ENCODE results near the gene SERPINB6.
"Not testable (repeated sequence)": the region's sequence is repeated elsewhere in the genome, so short reads cannot be mapped to it uniquely, and the experiment has no call there.

SERPINB6 gene

GRCh38 chr6:2998998-2999617 is 27.7 kb upstream of the SERPINB6 start:
- DNase-seq = peak; percentile 90

DNA sequence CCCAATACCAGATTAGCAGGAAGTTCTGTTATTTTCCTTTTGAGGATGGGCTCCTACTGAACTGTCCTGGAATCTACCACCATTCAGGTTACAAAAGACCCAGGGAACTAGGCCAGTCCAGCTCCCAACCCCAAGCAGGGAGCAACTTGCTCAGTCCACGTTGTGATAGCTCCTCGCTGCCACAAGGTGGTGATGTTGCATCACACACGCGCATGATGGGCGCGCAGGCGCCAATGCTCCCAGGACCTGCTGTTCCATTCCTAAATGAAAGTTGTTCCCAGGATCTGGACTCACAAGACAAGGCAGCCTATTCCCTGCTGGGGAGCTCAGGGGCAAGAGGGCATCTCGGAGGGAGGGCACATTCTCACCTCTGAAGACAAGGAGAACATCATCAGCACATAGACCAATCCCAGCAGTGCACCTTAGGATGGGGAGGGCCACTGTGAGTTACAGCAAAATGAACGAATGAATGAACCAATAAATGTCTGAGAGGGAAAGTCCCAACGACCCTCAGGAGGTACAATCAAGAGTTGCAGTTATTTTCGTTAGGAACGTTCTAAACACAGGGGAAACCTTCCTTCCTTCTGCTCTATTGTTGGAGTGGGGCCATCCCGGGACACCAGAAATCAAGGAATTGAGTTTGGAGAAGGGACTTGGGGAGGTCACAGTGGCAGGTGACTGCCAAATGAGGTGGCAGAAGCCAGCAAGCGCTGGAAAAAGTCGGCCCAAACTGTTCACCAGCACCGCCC is 27.1 kb upstream of the SERPINB6 start:
- not testable (repeated sequence) for DNase-seq

DNA sequence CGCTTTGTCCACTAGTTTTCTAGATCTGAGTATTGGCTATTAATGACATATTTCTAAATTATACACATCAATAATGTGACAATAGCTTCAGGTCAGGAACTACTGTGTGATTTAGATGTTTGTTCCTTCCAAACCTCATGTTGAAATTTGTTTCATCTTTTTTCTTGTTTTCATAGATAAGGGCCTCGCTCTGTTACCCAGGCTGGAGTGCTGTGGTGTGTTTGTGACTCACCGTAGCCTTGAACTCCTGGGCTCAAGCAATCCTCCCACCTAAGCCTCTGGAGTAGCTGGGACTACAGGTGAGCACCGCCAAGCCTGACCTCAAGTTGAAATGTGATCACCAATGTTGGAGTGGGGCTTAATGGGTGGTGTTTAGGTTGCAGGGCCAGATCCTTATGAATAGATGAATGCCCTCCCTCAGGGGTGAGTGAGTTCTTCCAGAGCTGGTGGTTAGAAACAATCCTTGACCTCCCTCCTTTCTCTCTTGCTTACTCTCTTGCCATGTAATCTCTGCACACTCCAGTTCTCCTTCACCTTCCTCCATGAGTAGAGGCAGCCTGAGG is 22.5 kb upstream of the SERPINB6 start:
- no peak for DNase-seq

GRCh38 chr6:2992330-2992979 is 21.1 kb upstream of the SERPINB6 start:
- DNase-seq = no peak

DNA sequence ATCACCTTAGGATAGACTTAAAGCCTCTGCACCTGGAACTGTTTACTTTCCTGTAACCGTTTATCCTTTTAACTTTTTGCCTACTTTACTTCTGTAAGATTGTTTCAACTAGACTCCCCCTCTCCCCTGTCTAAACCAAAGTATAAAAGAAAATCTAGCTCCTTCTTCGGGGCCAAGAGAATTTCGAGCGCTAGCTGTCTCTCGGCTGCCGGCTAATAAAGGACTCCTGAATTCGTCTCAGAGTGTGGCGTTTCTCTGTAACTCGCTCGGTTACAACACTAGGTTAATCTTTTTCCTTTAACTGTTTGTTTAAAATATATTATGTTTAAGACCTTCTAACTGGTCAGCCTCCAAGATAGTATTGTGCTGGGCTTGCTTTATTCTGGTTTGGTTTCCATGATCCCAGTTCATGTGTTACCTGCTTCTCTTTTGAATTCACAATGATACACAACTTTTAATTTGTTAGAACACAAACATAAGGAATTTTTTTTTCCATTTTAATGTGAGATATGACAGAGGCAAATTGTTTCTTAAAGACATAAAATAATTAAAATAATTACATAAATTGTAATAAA is 19.7 kb upstream of the SERPINB6 start:
- no peak for DNase-seq

- peak; percentile 79 for DNase-seq
Measured at GRCh38 chr6:2990248-2990931, 19.0 kb upstream of the SERPINB6 start.

DNA sequence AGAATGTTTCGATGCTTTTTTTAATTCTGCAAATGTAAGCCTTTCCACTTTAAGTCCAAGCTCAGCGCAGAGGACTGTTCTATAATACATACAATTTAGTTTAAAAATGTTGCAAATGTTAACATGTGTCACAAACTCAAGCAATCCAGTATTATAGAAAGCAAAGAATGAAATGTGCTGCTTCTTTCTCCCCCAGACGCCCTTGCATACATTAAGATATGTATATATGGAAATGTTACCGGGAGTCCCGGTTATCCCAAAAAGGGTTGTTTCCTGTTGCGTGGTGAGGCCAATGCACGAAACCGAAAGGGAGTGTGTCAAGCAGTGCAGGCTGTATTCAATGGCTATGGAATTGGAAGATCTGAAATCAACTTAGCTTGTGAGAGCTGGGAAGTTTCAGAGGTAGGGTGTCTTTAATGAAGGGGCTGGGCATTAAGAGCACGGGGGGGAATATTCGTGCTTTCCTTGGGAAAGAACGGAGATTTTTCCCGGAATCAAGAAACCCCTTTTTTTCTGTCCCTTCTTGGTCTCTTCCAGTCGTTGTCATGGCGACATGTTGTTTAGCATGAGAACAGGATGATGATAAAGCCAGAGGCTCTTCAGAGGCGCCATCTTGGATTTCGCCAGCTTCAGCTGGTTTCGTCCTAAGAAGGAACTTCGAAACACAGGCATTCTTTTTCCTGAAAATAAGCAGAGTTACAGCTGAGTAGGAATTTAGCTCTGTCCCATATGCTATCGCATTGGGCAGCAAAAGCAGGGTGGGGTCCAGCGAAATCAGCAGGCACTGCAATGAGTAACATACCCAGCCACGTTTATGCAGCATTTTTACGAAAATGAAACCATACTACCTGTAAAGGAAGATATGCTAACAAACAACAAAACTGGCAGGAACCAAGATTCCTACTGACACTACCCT is 18.2 kb upstream of the SERPINB6 start:
- DNase-seq = peak; percentile 96

DNA sequence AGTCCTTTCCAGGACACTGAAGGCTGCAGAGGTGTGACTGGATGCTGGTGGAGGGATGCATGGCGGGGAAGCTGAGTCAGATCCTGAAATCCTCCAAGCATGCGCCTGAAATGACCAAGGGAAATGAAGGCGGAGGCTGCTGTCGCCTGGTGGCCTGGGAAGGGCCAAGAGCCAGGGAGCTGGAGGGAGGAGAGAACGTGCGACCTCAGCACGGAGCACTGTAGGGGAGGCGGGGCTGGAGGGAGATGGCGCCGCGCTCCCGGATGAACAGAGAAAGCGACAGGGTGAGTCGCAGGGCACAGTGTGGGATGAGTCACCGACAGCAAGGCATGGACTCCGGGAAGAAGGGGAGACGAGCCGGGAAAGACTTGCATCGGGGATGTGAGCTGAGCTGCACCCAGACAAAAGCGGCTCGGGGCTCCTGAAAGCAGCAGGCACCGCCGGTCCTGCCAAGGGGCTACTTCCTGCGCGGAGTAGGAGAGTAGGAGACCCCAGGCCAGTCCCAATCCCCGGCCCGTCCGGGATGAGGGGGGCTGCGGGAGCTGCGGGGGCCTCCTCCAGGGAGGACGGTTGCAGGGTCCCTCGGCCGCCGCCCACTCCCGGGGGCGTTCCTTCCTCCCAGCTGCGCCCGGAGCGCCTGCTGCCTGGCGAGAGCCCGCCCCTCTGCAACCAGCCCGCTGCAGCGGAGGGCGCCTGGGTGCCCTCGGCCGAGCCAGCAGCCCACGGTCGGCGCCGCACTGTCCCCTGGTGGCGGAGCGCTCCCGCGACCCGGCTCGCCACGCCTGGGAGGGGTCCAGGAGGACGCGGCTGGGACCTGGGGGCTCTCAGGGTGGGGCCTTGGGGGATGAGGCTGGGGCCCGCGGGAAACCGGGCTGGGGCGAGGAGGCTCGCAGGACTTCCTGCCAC is 17.3 kb upstream of the SERPINB6 start:
- peak; percentile 97 for DNase-seq

- no peak for DNase-seq
Measured at GRCh38 chr6:2988094-2988425, 16.7 kb upstream of the SERPINB6 start.

- DNase-seq = no peak
Measured at GRCh38 chr6:2986722-2987221, 15.4 kb upstream of the SERPINB6 start.

DNA sequence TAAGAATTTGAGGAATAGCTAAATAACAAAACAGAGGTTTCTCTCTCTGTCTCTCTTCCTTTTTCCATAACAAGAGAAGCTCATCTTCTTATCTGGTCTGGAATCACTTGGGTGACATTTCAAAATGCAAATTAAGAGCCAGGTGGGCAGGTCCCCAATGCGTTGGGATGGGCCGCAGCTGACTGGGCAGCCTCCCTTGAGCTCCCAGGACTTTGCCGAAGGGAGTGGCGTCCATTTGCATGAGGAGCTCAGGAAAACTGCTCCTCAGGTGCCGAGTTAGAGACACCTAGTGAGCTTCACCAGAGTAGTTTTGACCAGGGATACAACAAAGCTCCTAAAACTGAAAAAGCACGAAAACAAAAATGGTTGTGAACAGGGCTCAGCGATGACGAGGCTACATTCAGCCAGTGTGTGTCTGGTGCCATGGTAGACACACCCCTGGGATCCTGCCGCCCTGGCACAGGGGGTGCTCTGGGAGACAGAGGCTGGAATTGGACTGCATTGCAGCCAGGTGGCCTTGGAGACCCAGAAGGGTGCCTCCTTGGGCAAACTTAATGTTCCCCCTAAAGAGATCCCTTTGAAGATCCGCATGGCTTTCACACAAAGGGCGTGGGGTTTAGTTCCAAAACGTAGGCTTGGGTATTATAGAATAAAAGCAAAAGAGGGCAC is 13.5 kb upstream of the SERPINB6 start:
- DNase-seq = no peak

GRCh38 chr6:2982426-2983117 is 11.2 kb upstream of the SERPINB6 start:
- DNase-seq = no peak

GRCh38 chr6:2980465-2980855 is 9.1 kb upstream of the SERPINB6 start:
- no peak for DNase-seq

- no peak for DNase-seq
Measured at GRCh38 chr6:2979819-2980464, 8.6 kb upstream of the SERPINB6 start.

GRCh38 chr6:2978923-2979322 is 7.6 kb upstream of the SERPINB6 start:
- no peak for DNase-seq

GRCh38 chr6:2977799-2978590 is 6.6 kb upstream of the SERPINB6 start:
- no peak for DNase-seq

DNA sequence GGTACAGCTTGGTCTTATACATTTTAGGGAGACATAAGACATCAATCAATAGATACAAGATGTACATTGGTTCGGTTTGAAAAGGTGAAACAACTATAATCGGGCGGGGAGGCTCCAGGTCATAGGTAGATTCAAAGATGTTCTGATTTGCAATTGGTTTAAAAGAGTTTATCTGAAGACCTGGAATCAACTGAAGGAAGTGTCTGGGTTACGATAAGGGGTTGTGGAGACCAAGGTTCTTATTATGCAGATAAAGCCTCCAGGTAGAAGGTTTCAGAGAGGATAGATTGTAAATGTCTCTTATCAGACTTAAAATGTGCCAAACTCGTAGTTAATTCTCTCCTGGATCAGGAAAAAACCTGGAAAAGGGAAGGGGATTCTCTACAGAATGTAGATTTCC is 5.9 kb upstream of the SERPINB6 start:
- no peak for DNase-seq

DNA sequence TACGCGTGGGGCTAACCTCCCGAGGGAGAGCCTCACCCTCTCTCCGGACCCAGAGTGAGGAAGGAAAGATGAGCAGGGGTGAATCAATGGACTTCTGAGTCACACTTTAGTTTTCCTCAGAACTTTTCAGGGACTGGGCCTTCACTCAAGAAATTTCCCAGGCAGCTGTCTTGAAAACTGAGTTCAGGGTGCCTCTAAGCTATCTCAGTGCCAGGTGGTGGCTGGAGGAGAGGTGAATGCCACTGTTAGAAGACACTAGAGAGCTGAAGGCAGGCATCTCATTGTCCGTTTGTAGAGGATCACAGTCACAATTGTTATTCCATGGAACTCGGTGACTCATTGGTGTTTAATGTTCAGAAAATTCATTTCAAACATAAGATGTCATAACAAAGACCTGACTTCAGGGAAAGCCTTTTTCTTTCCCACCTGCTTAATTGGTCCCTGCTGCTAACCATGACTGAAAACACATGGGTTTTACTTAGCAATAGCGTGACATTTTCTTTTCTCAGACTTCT is 5.3 kb upstream of the SERPINB6 start:
- no peak for DNase-seq
